CD4-positive, alpha-beta T cell (primary cell): ENCODE measurements around the gene CHPT1. TPM values are rescaled to one million over a fixed set of nuclear protein-coding genes. Genes with fewer than 3 reads are reported as not detected.

Source experiments
- ATAC-seq: fragments of 200-7000 bp; cut with Tn5 transposase; one replicate; pipeline ENCODE4 v1.10.0; 2022; ENCODE audit warnings: mild to moderate bottlenecking; ENCODE audit not compliant: poor library complexity
- CTCF ChIA-PET: fragments of 350-600 bp; sonication (Branson Sonifier 250); formaldehyde crosslinking; loops from one replicate; lab custom pipeline; 2021; ENCODE audit warnings: antibody characterized with exemption, inconsistent platforms; lab: Charles Lee
- POLR2A ChIA-PET: fragments of 350-600 bp; sonication (Branson Sonifier 250); formaldehyde crosslinking; loops from one replicate; lab custom pipeline; 2021; ENCODE audit warnings: antibody characterized with exemption, inconsistent platforms; lab: Charles Lee
- DNase-seq, 14 experiments: peaks; one replicate each; pipeline ENCODE4 v3.0.0-alpha.2; 2013 to 2020; ENCODE audit warnings: mixed read lengths in 2 of 14
- H3K27ac ChIP-seq, 2 donors: one replicate each; pipeline versions ENCODE4 v1.5.1 to v1.7.0; 2013; ENCODE audit warnings: low read length in 2 of 2, low read depth in 1 of 2, mild to moderate bottlenecking in 1 of 2
- H3K27me3 ChIP-seq, 2 experiments: 1 replicate in 1 of 2; 2 replicates in 1 of 2; pipeline versions ENCODE4 v1.6.1 to v1.7.0; 2013; ENCODE audit warnings: low read length in 2 of 2, control low read depth in 1 of 2, mild to moderate bottlenecking in 1 of 2, moderate library complexity in 1 of 2; ENCODE audit not compliant: insufficient read depth in 2 of 2, control insufficient read depth in 1 of 2
- H3K36me3 ChIP-seq: one replicate; pipeline ENCODE4 v1.6.1; 2013; ENCODE audit warnings: low read length, control low read depth; ENCODE audit not compliant: insufficient read depth
- H3K4me1 ChIP-seq: one replicate; pipeline ENCODE4 v1.6.1; 2013; ENCODE audit warnings: low read length, control low read depth; ENCODE audit not compliant: insufficient read depth
- H3K4me3 ChIP-seq: one replicate; pipeline ENCODE4 v1.5.1; 2013; ENCODE audit warnings: mild to moderate bottlenecking, low read length, moderate library complexity
- H3K9me3 ChIP-seq, 2 experiments: 1 replicate in 1 of 2; 2 replicates in 1 of 2; pipeline versions ENCODE4 v1.6.1 to v1.7.0; 2013; ENCODE audit warnings: low read length in 2 of 2, mild to moderate bottlenecking in 2 of 2, control low read depth in 1 of 2, moderate library complexity in 1 of 2; ENCODE audit not compliant: control insufficient read depth in 1 of 2, insufficient read depth in 1 of 2
- H3K27ac Mint-ChIP-seq: one replicate; pipeline ENCODE4 v1.8.0; 2020; ENCODE audit warnings: mixed read lengths
- H3K27me3 Mint-ChIP-seq: one replicate; pipeline ENCODE4 v1.8.0; 2021; ENCODE audit warnings: mixed read lengths
- H3K36me3 Mint-ChIP-seq: one replicate; pipeline ENCODE4 v1.8.0; 2021; ENCODE audit warnings: low read depth, mixed read lengths
- H3K4me1 Mint-ChIP-seq: one replicate; pipeline ENCODE4 v1.8.0; 2021; ENCODE audit warnings: low read depth, mixed read lengths
- H3K4me3 Mint-ChIP-seq: one replicate; pipeline ENCODE4 v1.8.0; 2020; ENCODE audit warnings: mild to moderate bottlenecking, mixed read lengths
- H3K9me3 Mint-ChIP-seq: one replicate; pipeline ENCODE4 v1.8.0; 2020; ENCODE audit warnings: mixed read lengths
- intact Hi-C, 2 experiments: fragments of 100-400 bp; cut with DNase I in 1 of 2; cut with micrococcal nuclease in 1 of 2; formaldehyde crosslinking; loops; one replicate each; pipeline versions ENCODE4 v1.15.1 to v1.9.0; 2023 to 2025; cut with DNase I, micrococcal nuclease
- total RNA-seq, 174 experiments: library from RNA in 2 of 174; stranded (reverse) in 2 of 174; gene quantifications; one replicate each; pipeline ENCODE4 v1.2.3 and lab custom pipeline; 2021 to 2026
- TF ChIP-seq, protein P1 (sequence below): fragments of 200-600 bp; IDR thresholded peaks from one replicate; pipeline ENCODE4 v1.8.0; 2022; ENCODE audit warnings: antibody characterized with exemption, mild to moderate bottlenecking

The CHPT1 gene
- total RNA-seq, 2 experiments from 2014 or later = 10.8 to 11.9 TPM

DNA sequence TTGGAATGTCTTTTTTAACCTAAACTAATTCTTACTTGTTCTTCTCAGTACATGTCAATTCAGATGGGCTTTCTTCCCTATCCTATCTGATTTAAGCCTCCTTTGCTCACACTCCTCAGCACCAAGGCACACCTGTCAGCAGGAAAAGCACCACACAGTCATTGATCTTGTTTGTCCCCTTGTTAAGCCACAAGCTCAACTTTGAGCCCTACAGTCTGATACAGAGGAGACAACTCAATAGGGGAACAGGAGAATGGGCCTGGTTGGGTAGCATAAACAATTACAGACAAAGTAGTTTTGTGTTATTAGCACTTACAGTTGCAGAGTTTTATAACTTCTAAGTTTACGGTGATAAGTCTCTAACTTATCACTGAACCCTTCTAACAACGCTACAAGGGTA, 71.3 kb downstream of the CHPT1 start:
- POLR2A ChIA-PET = interaction anchor here (0.9 kb wide), 1 partner anchor 62 kb away, joined by 3 read pairs; the partner anchor contains the start of gene GNPTAB
- no peaks in the 10 kb centered on the region for H3K9me3 Mint-ChIP-seq
- CTCF ChIA-PET = interaction anchor here (1.4 to 2.2 kb wide), 2 partner anchors 62 to 71 kb away, joined by 4 to 7 read pairs; partner anchors contain the start of gene GNPTAB
- intact Hi-C loops = no loop called here
- ATAC-seq (no peak), DNase-seq (no peak)
- no peak overlapping the region for H3K27ac Mint-ChIP-seq
- Histone ChIP-seq H3K36me3 (peaks cover 64% of the 10 kb centered on the region), H3K9me3 (no peaks in the 10 kb centered on the region), H3K27me3 (no peaks in the 10 kb centered on the region), H3K27ac (no peak overlapping the region), H3K4me3 (no peak overlapping the region), H3K4me1 (no peaks in the 10 kb centered on the region)
- H3K4me3 Mint-ChIP-seq = no peak overlapping the region
- H3K36me3 Mint-ChIP-seq = peaks cover 81% of the 10 kb centered on the region
- no peaks in the 10 kb centered on the region for H3K27me3 Mint-ChIP-seq
- TF ChIP-seq, protein P1, sequence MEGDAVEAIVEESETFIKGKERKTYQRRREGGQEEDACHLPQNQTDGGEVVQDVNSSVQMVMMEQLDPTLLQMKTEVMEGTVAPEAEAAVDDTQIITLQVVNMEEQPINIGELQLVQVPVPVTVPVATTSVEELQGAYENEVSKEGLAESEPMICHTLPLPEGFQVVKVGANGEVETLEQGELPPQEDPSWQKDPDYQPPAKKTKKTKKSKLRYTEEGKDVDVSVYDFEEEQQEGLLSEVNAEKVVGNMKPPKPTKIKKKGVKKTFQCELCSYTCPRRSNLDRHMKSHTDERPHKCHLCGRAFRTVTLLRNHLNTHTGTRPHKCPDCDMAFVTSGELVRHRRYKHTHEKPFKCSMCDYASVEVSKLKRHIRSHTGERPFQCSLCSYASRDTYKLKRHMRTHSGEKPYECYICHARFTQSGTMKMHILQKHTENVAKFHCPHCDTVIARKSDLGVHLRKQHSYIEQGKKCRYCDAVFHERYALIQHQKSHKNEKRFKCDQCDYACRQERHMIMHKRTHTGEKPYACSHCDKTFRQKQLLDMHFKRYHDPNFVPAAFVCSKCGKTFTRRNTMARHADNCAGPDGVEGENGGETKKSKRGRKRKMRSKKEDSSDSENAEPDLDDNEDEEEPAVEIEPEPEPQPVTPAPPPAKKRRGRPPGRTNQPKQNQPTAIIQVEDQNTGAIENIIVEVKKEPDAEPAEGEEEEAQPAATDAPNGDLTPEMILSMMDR = no peak
- peaks cover 5% of the 10 kb centered on the region for H3K4me1 Mint-ChIP-seq

DNA sequence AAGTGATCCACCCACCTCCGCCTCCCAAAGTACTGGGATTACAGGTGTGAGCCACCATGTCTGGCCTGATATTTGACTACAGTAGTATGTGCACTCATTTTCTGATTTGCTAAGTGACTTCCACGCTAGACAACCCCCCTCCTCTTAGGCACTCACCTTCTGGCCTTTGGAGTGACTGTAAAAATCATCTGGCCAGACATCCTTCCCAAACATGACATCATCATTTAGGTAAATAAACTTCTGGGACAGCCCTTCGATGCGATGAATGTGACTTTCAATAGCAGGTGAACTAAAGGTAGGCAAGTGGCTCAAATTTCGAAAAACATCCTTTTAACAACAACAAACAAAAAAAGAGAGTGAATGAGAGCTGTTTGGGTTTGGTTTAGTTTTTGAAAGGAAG, 72.4 kb downstream of the CHPT1 start:
- Mint-ChIP-seq H3K9me3 (no peaks in the 10 kb centered on the region), H3K27me3 (no peaks in the 10 kb centered on the region), H3K4me3 (no peak overlapping the region), H3K36me3 (peaks cover 73% of the 10 kb centered on the region), H3K27ac (no peak overlapping the region), H3K4me1 (peaks cover 5% of the 10 kb centered on the region)
- ChIA-PET POLR2A (no interaction called here), CTCF (interaction anchor here (1.2 to 2.2 kb wide), 3 partner anchors 61 to 92 kb away, joined by 3 to 7 read pairs (median 4); partner anchors contain the start of gene GNPTAB)
- Histone ChIP-seq H3K36me3 (peaks cover 57% of the 10 kb centered on the region), H3K9me3 (no peaks in the 10 kb centered on the region), H3K4me3 (no peak overlapping the region), H3K27ac (no peak overlapping the region), H3K27me3 (no peaks in the 10 kb centered on the region), H3K4me1 (no peaks in the 10 kb centered on the region)
- TF ChIP-seq, protein P1 = no peak
- no peak for ATAC-seq
- no peak for DNase-seq
- intact Hi-C loops = loop anchor here in 1 of 2 experiments (5.0 to 10.0 kb wide), 3 partner anchors 295 to 358 kb away; partner anchors contain the start of gene WASHC3

DNA sequence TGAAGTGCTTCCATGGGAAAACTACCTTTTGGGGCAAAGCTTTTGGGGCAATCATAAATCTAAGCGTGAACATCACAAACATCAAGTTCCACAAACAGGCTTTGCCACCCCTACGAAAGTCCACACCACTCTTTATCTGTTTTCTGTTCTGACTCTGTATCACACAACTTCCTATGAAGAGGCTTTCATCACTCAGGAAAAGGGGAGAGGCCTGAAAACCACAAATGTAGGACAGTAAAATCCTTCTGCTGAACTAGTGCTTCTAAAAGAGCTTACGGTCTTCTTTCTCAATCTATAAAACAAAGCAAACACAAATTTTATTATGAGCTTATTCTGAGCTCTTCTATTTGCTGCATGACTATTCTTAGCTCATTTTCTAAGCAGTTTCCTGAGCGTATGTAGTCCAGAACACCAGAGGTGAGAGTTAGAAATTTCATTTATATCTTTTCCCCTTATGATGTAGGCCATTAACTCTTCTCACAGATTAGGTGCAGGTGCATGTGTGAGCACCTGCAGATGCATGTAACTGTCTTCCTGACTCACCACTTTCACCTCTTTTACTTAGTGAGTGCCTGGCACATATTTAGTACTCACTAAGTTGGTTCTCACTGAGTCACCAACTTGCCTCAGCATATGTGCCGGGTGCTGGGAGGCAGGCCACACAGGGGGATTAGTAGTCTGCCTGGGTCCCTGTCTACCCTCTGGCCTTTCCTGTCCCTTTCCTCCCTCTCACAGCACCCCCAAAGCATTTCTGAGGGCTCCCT, 74.8 kb downstream of the CHPT1 start:
- H3K27ac Mint-ChIP-seq = no peak overlapping the region
- H3K36me3 Mint-ChIP-seq = peaks cover 64% of the 10 kb centered on the region
- peaks cover 5% of the 10 kb centered on the region for H3K4me1 Mint-ChIP-seq
- POLR2A ChIA-PET = interaction anchor here (1.0 to 1.2 kb wide), 2 partner anchors 58 to 67 kb away, joined by 4 read pairs; partner anchors contain the start of gene GNPTAB
- DNase-seq (no peak), ATAC-seq (no peak)
- H3K9me3 Mint-ChIP-seq = no peaks in the 10 kb centered on the region
- intact Hi-C loops = loop anchor here (2.0 to 10.0 kb wide), 4 partner anchors 59 to 360 kb away; partner anchors contain the start of genes GNPTAB (in 1 of the 2) and WASHC3 (in 1 of the 2)
- Histone ChIP-seq H3K36me3 (peaks cover 37% of the 10 kb centered on the region), H3K4me1 (no peaks in the 10 kb centered on the region), H3K4me3 (no peak overlapping the region), H3K27me3 (no peaks in the 10 kb centered on the region), H3K27ac (no peak overlapping the region), H3K9me3 (no peaks in the 10 kb centered on the region)
- TF ChIP-seq, protein P1 = no peak
- no peaks in the 10 kb centered on the region for H3K27me3 Mint-ChIP-seq
- CTCF ChIA-PET = interaction anchor here (1.1 to 2.6 kb wide), 4 partner anchors 13 to 68 kb away, joined by 3 to 73 read pairs (median 8); no protein-coding TSS in a partner anchor
- no peak overlapping the region for H3K4me3 Mint-ChIP-seq
